NCI-H146 treated with DMSO at 0.1 percent for 48 hours (cell line): Measurements from ENCODE around the gene OR10AD1.
"Not testable (repeated sequence)": the region's sequence is repeated elsewhere in the genome, so short reads cannot be mapped to it uniquely, and the experiment has no call there.

ENCODE experiments used
- DNase-seq: peaks from one replicate; lab custom pipeline; 2025; ENCODE audit not compliant: unreplicated experiment; lab: John Stamatoyannopoulos, UW

OR10AD1 gene

GRCh38 chr12:48163150-48163747 is 39.8 kb downstream of the OR10AD1 start:
- no peak for DNase-seq

- no peak for DNase-seq
Measured at GRCh38 chr12:48160807-48161206, 42.3 kb downstream of the OR10AD1 start.

- DNase-seq = no peak
Measured at GRCh38 chr12:48160046-48160445, 43.0 kb downstream of the OR10AD1 start.

- no peak for DNase-seq
Measured at GRCh38 chr12:48157889-48158370, 45.2 kb downstream of the OR10AD1 start.

GRCh38 chr12:48157018-48157888 is 45.8 kb downstream of the OR10AD1 start, which contains the start of gene ASB8:
ASB8 (minus strand) TSS chr12:48157515; CDS start chr12:48153496, 4,019 bp downstream.
- DNase-seq = peak; percentile 99

GRCh38 chr12:48156652-48157017 is 46.5 kb downstream of the OR10AD1 start:
- DNase-seq = no peak

GRCh38 chr12:48155786-48156185 is 47.3 kb downstream of the OR10AD1 start:
- DNase-seq = not testable (repeated sequence)
